Measurements from ENCODE around the gene KRT9.

The KRT9 gene

DNA sequence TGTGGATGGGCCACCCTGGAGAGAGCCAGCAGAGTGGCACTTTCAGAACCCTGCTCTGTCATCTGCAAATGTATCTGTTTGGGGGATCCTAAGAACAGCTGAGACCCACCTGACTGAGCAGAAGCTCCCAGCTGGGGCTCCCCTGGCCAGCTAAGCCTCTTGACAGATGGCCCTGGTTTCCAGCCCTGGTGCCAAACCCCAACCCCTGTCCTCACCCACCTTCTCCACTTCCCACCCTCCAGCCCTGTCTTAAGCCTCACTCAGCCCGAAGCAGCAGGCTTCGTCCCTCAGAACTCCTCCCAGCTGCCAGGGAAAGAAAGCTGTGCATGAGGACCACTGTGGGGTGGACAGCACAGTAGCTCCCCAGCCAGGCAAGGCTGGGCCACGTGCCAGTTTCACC, 3.5 kb upstream of the KRT9 start:
- Histone ChIP-seq H3K9me2 (replicated peaks; ENCODE audit: low read depth, low read length) (no peaks in the 10 kb centered on the region), H3K4me2 (ENCODE audit: low read depth, low read length, poor library complexity, severe bottlenecking) (no peak overlapping the region), H3K79me2 (ENCODE audit: insufficient read depth, low read length) (no peaks in the 10 kb centered on the region), H3K4me1 (ENCODE audit: insufficient read depth, low read length, poor library complexity, severe bottlenecking) (no peaks in the 10 kb centered on the region), H3K9ac (ENCODE audit: low read depth, low read length, poor library complexity, severe bottlenecking) (no peak overlapping the region), H3K9me3 (ENCODE audit: insufficient read depth, low read depth, low read length) (no peaks in the 10 kb centered on the region), H4K20me1 (ENCODE audit: insufficient read depth, low read length, poor library complexity, severe bottlenecking) (no peaks in the 10 kb centered on the region), H2AFZ (ENCODE audit: low read length) (no peak overlapping the region), H3K4me3 (ENCODE audit: low read length, poor library complexity, severe bottlenecking) (no peak overlapping the region), H3F3A (ENCODE audit: low read depth) (no peaks in the 10 kb centered on the region), H3K27me3 (ENCODE audit: insufficient read depth, low read length, poor library complexity, severe bottlenecking) (no peaks in the 10 kb centered on the region), H3K36me3 (ENCODE audit: insufficient read depth, low read length) (no peaks in the 10 kb centered on the region)
- no peak for TF ChIP-seq EZH2phosphoT487 (IDR thresholded peaks at IDR 0.05; ENCODE audit: borderline replicate concordance)
- TF ChIP-seq, protein P1, sequence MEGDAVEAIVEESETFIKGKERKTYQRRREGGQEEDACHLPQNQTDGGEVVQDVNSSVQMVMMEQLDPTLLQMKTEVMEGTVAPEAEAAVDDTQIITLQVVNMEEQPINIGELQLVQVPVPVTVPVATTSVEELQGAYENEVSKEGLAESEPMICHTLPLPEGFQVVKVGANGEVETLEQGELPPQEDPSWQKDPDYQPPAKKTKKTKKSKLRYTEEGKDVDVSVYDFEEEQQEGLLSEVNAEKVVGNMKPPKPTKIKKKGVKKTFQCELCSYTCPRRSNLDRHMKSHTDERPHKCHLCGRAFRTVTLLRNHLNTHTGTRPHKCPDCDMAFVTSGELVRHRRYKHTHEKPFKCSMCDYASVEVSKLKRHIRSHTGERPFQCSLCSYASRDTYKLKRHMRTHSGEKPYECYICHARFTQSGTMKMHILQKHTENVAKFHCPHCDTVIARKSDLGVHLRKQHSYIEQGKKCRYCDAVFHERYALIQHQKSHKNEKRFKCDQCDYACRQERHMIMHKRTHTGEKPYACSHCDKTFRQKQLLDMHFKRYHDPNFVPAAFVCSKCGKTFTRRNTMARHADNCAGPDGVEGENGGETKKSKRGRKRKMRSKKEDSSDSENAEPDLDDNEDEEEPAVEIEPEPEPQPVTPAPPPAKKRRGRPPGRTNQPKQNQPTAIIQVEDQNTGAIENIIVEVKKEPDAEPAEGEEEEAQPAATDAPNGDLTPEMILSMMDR (conservative IDR thresholded peaks at IDR 0.05; ENCODE audit: low read length), result no peak

DNA sequence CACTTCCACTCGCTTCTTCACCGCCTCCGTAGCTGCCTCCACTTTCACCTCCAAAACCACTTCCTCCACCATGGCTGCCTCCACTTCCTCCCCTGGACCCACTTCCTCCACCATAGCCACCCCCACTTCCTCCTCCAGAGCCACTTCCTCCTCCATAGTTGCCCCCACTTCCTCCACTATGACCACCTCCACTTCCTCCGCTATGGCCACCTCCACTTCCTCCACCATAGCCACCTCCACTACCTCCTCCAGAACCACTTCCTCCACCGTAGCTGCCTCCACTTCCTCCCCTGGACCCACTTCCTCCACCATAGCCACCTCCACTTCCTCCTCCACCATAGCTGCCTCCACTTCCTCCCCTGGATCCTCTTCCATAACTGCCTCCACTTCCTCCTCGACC, 4.5 kb downstream of the KRT9 start:
- Histone ChIP-seq H3K9ac (ENCODE audit: low read depth, low read length, poor library complexity, severe bottlenecking) (no peak overlapping the region), H3K79me2 (ENCODE audit: insufficient read depth, low read length) (no peaks in the 10 kb centered on the region), H3K9me2 (replicated peaks; ENCODE audit: low read depth, low read length) (no peaks in the 10 kb centered on the region), H3K4me1 (ENCODE audit: insufficient read depth, low read length, poor library complexity, severe bottlenecking) (no peaks in the 10 kb centered on the region), H3K4me2 (ENCODE audit: low read depth, low read length, poor library complexity, severe bottlenecking) (no peak overlapping the region), H2AFZ (ENCODE audit: low read length) (no peak overlapping the region), H3K4me3 (ENCODE audit: low read length, poor library complexity, severe bottlenecking) (no peak overlapping the region), H3K9me3 (ENCODE audit: insufficient read depth, low read depth, low read length) (no peaks in the 10 kb centered on the region), H3K27me3 (ENCODE audit: insufficient read depth, low read length, poor library complexity, severe bottlenecking) (no peaks in the 10 kb centered on the region), H3K36me3 (ENCODE audit: insufficient read depth, low read length) (no peaks in the 10 kb centered on the region), H3F3A (ENCODE audit: low read depth) (no peaks in the 10 kb centered on the region), H4K20me1 (ENCODE audit: insufficient read depth, low read length, poor library complexity, severe bottlenecking) (no peaks in the 10 kb centered on the region)
- TF ChIP-seq EZH2phosphoT487 (IDR thresholded peaks at IDR 0.05; ENCODE audit: borderline replicate concordance), result no peak
- TF ChIP-seq, protein P1 (conservative IDR thresholded peaks at IDR 0.05; ENCODE audit: low read length), result no peak

DNA sequence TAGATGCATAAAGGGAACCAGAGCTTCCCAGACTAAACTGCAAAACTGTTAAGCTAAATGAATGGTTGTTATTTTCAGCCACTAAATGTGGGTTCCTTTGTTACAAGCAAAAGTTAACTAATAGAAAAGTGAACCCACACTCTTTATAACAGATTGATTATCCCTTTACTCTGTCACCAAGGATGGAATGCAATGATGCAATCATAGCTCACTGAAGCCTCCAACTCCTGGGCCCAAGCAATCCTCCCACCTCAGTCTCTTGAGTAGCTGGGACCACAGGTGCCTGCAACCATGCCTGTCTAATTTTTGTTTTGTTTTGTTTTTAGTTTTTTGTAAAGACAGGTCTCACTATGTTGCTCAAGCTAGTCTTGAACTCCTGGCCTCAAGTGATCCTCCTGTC, 6.5 kb downstream of the KRT9 start:
- no peaks in the 10 kb centered on the region for H3F3A ChIP-seq (ENCODE audit: low read depth)
- no peaks in the 10 kb centered on the region for H3K9me2 ChIP-seq (replicated peaks; ENCODE audit: low read depth, low read length)
- no peak overlapping the region for H3K9ac ChIP-seq (ENCODE audit: low read depth, low read length, poor library complexity, severe bottlenecking)
- H3K4me3 ChIP-seq (ENCODE audit: low read length, poor library complexity, severe bottlenecking), result no peak overlapping the region
- H4K20me1 ChIP-seq (ENCODE audit: insufficient read depth, low read length, poor library complexity, severe bottlenecking), result no peaks in the 10 kb centered on the region
- H3K27me3 ChIP-seq (ENCODE audit: insufficient read depth, low read length, poor library complexity, severe bottlenecking), result no peaks in the 10 kb centered on the region
- H3K4me1 ChIP-seq (ENCODE audit: insufficient read depth, low read length, poor library complexity, severe bottlenecking), result no peaks in the 10 kb centered on the region
- H3K79me2 ChIP-seq (ENCODE audit: insufficient read depth, low read length), result no peaks in the 10 kb centered on the region
- TF ChIP-seq, protein P1 (conservative IDR thresholded peaks at IDR 0.05; ENCODE audit: low read length), result no peak
- no peak for TF ChIP-seq EZH2phosphoT487 (IDR thresholded peaks at IDR 0.05; ENCODE audit: borderline replicate concordance)
- H3K4me2 ChIP-seq (ENCODE audit: low read depth, low read length, poor library complexity, severe bottlenecking), result no peak overlapping the region
- no peaks in the 10 kb centered on the region for H3K36me3 ChIP-seq (ENCODE audit: insufficient read depth, low read length)
- H2AFZ ChIP-seq (ENCODE audit: low read length), result no peak overlapping the region
- H3K9me3 ChIP-seq (ENCODE audit: insufficient read depth, low read depth, low read length), result no peaks in the 10 kb centered on the region
